Endodermal cell (in vitro differentiated cells): ENCODE measurements around the gene SLIT3. TPM values are rescaled to one million over a fixed set of nuclear protein-coding genes. Genes with fewer than 3 reads are reported as not detected.

Experiments
- DNase-seq: peaks from one replicate; pipeline ENCODE4 v3.0.0-alpha.2; 2017
- H3K27ac ChIP-seq: 2 replicates; pipeline ENCODE4 v1.5.1; 2013; ENCODE audit warnings: mild to moderate bottlenecking, low read depth, low read length, moderate library complexity
- H3K27me3 ChIP-seq: 2 replicates; pipeline ENCODE4 v1.6.1; 2013; ENCODE audit warnings: mild to moderate bottlenecking, low read length, moderate library complexity; ENCODE audit not compliant: insufficient read depth, control insufficient read depth, poor library complexity, severe bottlenecking
- H3K36me3 ChIP-seq: 2 replicates; pipeline ENCODE4 v1.7.0; 2013; ENCODE audit warnings: mild to moderate bottlenecking, low read length, moderate library complexity; ENCODE audit not compliant: control insufficient read depth, insufficient read depth
- H3K4me1 ChIP-seq: one replicate; pipeline ENCODE4 v1.7.0; 2013; ENCODE audit warnings: low read length; ENCODE audit not compliant: control insufficient read depth, insufficient read depth
- H3K4me3 ChIP-seq: 2 replicates; pipeline ENCODE4 v1.5.1; 2013; ENCODE audit warnings: mild to moderate bottlenecking, low read length, moderate library complexity
- H3K9ac ChIP-seq: 2 replicates; pipeline ENCODE4 v1.6.1; 2013; ENCODE audit warnings: mild to moderate bottlenecking, low read length, moderate library complexity; ENCODE audit not compliant: poor library complexity, severe bottlenecking; ENCODE audit errors: extremely low read depth
- H3K9me3 ChIP-seq: 2 replicates; pipeline ENCODE4 v1.6.1; 2013; ENCODE audit warnings: mild to moderate bottlenecking, low read length, moderate library complexity; ENCODE audit not compliant: control insufficient read depth
- H3K27ac Mint-ChIP-seq: 2 replicates; pipeline ENCODE4 v1.8.0; 2020; ENCODE audit warnings: mixed read lengths
- H3K27me3 Mint-ChIP-seq: 2 replicates; pipeline ENCODE4 v1.8.0; 2021; ENCODE audit warnings: mild to moderate bottlenecking, mixed read lengths; ENCODE audit not compliant: insufficient read depth
- H3K36me3 Mint-ChIP-seq: 2 replicates; pipeline ENCODE4 v1.8.0; 2020; ENCODE audit warnings: low read depth, mixed read lengths
- H3K4me1 Mint-ChIP-seq: 2 replicates; pipeline ENCODE4 v1.8.0; 2020; ENCODE audit warnings: mixed read lengths
- H3K4me3 Mint-ChIP-seq: 2 replicates; pipeline ENCODE4 v1.8.0; 2020; ENCODE audit warnings: mild to moderate bottlenecking, moderate library complexity, mixed read lengths
- H3K9me3 Mint-ChIP-seq: 2 replicates; pipeline ENCODE4 v1.8.0; 2020; ENCODE audit warnings: mild to moderate bottlenecking, mixed read lengths
- WGBS, 2 experiments: methylation state at CpG; one replicate each; pipeline versions ENCODE4 v1.1.5 to v1.1.7; 2013; ENCODE audit warnings: missing lambda C conversion rate in 2 of 2, mixed read lengths in 1 of 2; ENCODE audit not compliant: insufficient coverage in 1 of 2, insufficient read length in 1 of 2; 5-methylcytosine and 5-hydroxymethylcytosine counted together
- total RNA-seq, 2 donors: library from RNA; stranded (reverse); fragmentation: NEBNext Ultra II Directional in 1 of 2; extraction: Animal tissue kit (Norgen Biotek cat#: 25700) in 1 of 2; gene quantifications; 2 replicates in 1 of 2; 3 replicates in 1 of 2; pipeline ENCODE4 v1.2.1, GENCODE V29; 2021
- TF ChIP-seq, protein P1 (sequence below): fragments of 200-600 bp; sonication (generic); conservative IDR thresholded peaks from 2 replicates; pipeline ENCODE4 v1.5.0; 2021; ENCODE audit warnings: antibody characterized with exemption, mild to moderate bottlenecking

SLIT3 gene
- total RNA-seq, 2 donors from 2014 or later = 2.5 to 3.4 TPM

- Histone ChIP-seq H3K27me3 (no peaks in the 10 kb centered on the region), H3K9me3 (no peaks in the 10 kb centered on the region), H3K36me3 (no peaks in the 10 kb centered on the region), H3K4me3 (no peak overlapping the region), H3K27ac (no peak overlapping the region), H3K9ac (no peak overlapping the region), H3K4me1 (no peaks in the 10 kb centered on the region)
- Mint-ChIP-seq H3K36me3 (no peaks in the 10 kb centered on the region), H3K4me3 (no peak overlapping the region), H3K27ac (no peak overlapping the region), H3K9me3 (no peaks in the 10 kb centered on the region), H3K27me3 (no peaks in the 10 kb centered on the region), H3K4me1 (peaks cover 6% of the 10 kb centered on the region)
- TF ChIP-seq, protein P1, sequence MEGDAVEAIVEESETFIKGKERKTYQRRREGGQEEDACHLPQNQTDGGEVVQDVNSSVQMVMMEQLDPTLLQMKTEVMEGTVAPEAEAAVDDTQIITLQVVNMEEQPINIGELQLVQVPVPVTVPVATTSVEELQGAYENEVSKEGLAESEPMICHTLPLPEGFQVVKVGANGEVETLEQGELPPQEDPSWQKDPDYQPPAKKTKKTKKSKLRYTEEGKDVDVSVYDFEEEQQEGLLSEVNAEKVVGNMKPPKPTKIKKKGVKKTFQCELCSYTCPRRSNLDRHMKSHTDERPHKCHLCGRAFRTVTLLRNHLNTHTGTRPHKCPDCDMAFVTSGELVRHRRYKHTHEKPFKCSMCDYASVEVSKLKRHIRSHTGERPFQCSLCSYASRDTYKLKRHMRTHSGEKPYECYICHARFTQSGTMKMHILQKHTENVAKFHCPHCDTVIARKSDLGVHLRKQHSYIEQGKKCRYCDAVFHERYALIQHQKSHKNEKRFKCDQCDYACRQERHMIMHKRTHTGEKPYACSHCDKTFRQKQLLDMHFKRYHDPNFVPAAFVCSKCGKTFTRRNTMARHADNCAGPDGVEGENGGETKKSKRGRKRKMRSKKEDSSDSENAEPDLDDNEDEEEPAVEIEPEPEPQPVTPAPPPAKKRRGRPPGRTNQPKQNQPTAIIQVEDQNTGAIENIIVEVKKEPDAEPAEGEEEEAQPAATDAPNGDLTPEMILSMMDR = no peak
- 90 to 94% methylated on average over 2 to 4 of the region's 4 CpGs for WGBS, 2 experiments
- no peak for DNase-seq
Measured at GRCh38 chr5:168672888-168673287, 628.1 kb downstream of the SLIT3 start.

GRCh38 chr5:168672016-168672415 lies 628.9 kb downstream of the SLIT3 start:
- Mint-ChIP-seq H3K4me3 (no peak overlapping the region), H3K9me3 (no peaks in the 10 kb centered on the region), H3K27ac (no peak overlapping the region), H3K27me3 (no peaks in the 10 kb centered on the region), H3K4me1 (peaks cover 6% of the 10 kb centered on the region), H3K36me3 (no peaks in the 10 kb centered on the region)
- no peaks in the 10 kb centered on the region for H3K27me3 ChIP-seq
- TF ChIP-seq, protein P1 = no peak
- H3K36me3 ChIP-seq = no peaks in the 10 kb centered on the region
- no peaks in the 10 kb centered on the region for H3K4me1 ChIP-seq
- no peak overlapping the region for H3K27ac ChIP-seq
- no peak for DNase-seq
- no peak overlapping the region for H3K9ac ChIP-seq
- no peaks in the 10 kb centered on the region for H3K9me3 ChIP-seq
- 90 to 92% methylated on average over 2 to 6 of the region's 6 CpGs for WGBS, 2 experiments
- H3K4me3 ChIP-seq = no peak overlapping the region

DNA sequence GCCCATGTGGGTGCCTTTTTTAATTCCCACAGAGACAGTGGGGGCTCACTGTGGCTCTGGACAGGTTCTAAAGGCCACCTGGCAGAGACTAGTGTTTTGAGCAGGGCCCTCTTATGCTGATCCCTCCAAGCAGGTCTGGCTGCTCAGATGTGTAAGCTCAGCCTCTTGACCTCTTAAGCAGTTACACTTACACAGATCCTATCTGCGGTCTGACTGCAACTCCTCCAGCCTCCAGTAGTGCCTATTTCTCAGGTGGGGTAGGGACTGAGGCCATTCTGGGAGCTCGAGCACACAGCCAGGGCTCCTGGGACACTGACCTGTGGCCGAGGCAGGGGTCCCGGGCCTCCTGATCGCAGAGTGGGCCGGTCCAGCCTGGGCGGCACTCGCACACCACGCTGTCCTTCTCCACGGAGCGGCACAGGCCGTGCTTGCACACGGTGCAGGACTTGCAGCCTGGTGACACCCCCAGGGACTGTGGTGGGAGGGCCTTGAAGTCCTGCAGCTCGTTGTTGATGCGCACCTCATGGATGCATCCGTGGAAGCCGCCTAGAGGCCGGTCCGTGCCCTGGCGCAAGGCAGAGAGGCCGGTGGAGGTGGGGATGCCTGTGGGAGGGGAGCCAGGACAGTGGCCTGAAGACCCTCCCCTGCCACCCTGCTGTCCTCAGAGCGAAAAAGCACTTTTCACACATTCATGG lies 629.9 kb downstream of the SLIT3 start:
- 73 to 84% methylated on average over 13 to 22 of the region's 22 CpGs for WGBS, 2 experiments
- Histone ChIP-seq H3K27ac (no peak overlapping the region), H3K4me3 (no peak overlapping the region), H3K9ac (no peak overlapping the region), H3K4me1 (no peaks in the 10 kb centered on the region), H3K36me3 (no peaks in the 10 kb centered on the region), H3K27me3 (no peaks in the 10 kb centered on the region), H3K9me3 (no peaks in the 10 kb centered on the region)
- Mint-ChIP-seq H3K9me3 (no peaks in the 10 kb centered on the region), H3K36me3 (no peaks in the 10 kb centered on the region), H3K27me3 (no peaks in the 10 kb centered on the region), H3K4me1 (peaks cover 6% of the 10 kb centered on the region), H3K4me3 (no peak overlapping the region), H3K27ac (no peak overlapping the region)
- TF ChIP-seq, protein P1 = peak; percentile 72
- peak; percentile 90 for DNase-seq
